ENCODE measurements around the gene ENTPD7. TPM values are rescaled to one million over a fixed set of nuclear protein-coding genes. Genes with fewer than 3 reads are reported as not detected.
"Not testable (repeated sequence)": the region's sequence is repeated elsewhere in the genome, so short reads cannot be mapped to it uniquely, and the experiment has no call there.

Gene ENTPD7
- total and polyA plus RNA-seq, 7 donors: 0.35 to 3.3 (median 1.2) TPM

DNA sequence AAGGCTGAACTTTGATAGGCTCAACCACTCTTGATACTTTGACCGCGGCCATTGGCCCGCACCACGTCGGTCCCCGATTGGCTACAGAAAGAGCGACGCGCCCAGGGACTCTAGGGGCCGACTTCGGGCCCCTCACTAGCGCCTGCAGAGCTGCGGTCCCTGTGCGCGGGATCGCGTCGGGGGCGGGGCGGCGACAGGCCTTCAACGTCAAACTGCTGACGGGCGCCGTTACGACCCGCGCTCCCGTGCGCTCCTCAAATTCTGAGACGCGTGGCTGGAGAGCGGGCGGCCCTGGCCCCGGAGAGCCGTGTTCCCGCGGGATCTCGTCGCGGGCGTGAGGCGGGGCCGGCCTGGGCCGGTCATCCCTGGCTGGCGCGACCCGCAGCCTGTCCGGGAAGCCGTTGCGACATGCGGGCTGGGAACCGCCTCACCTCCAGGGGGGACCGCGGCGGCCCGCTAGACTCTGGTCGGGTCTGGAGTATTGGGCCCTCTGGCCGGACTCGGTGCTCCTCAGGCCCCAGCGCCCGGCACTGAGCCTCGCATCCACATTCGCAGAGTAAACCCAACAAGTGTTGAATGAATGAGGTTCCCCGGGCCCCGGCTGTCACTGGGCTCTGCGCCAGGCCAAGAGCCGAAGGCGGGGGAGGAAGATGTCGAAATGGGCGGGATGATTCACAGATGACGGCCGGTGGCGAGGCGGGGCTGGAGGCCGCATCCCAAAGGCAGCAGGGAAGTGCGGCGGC lies 38.4 kb upstream of the ENTPD7 start:
- intact Hi-C loops (cut with DNase I): loop anchor here (1.0 to 5.0 kb wide), 2 partner anchors 36 to 111 kb away; partner anchors contain the start of genes ENTPD7 (in 2 of the 2), COX15 (in 1 of the 2) and CUTC (in 1 of the 2)
- ATAC-seq (peak; percentile 90 to 91 (median 90)), DNase-seq (peak; percentile 95 to 97)
- H3K9me3 ChIP-seq: no peaks in the 10 kb centered on the region
- H3K27ac ChIP-seq: peak overlapping the region; percentile 92
- peak overlapping the region; percentile 83 for H3K4me3 ChIP-seq
- peaks cover 0 to 6% of the 10 kb centered on the region in 2 donors for H3K36me3 ChIP-seq (ENCODE audit: insufficient read depth in 1 of 2, low read depth in 1 of 2)
- H3K4me1 ChIP-seq: peaks cover 31% of the 10 kb centered on the region
- H3K27me3 ChIP-seq (ENCODE audit: insufficient read depth in 3 of 3, low read length in 2 of 3): no peaks in the 10 kb centered on the region
- WGBS, 3 donors: 0% methylated on average over 72 to 78 of the region's 78 CpGs
- TF ChIP-seq, protein P1, sequence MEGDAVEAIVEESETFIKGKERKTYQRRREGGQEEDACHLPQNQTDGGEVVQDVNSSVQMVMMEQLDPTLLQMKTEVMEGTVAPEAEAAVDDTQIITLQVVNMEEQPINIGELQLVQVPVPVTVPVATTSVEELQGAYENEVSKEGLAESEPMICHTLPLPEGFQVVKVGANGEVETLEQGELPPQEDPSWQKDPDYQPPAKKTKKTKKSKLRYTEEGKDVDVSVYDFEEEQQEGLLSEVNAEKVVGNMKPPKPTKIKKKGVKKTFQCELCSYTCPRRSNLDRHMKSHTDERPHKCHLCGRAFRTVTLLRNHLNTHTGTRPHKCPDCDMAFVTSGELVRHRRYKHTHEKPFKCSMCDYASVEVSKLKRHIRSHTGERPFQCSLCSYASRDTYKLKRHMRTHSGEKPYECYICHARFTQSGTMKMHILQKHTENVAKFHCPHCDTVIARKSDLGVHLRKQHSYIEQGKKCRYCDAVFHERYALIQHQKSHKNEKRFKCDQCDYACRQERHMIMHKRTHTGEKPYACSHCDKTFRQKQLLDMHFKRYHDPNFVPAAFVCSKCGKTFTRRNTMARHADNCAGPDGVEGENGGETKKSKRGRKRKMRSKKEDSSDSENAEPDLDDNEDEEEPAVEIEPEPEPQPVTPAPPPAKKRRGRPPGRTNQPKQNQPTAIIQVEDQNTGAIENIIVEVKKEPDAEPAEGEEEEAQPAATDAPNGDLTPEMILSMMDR (IDR thresholded peaks at IDR 0.05): peak; percentile 5

DNA sequence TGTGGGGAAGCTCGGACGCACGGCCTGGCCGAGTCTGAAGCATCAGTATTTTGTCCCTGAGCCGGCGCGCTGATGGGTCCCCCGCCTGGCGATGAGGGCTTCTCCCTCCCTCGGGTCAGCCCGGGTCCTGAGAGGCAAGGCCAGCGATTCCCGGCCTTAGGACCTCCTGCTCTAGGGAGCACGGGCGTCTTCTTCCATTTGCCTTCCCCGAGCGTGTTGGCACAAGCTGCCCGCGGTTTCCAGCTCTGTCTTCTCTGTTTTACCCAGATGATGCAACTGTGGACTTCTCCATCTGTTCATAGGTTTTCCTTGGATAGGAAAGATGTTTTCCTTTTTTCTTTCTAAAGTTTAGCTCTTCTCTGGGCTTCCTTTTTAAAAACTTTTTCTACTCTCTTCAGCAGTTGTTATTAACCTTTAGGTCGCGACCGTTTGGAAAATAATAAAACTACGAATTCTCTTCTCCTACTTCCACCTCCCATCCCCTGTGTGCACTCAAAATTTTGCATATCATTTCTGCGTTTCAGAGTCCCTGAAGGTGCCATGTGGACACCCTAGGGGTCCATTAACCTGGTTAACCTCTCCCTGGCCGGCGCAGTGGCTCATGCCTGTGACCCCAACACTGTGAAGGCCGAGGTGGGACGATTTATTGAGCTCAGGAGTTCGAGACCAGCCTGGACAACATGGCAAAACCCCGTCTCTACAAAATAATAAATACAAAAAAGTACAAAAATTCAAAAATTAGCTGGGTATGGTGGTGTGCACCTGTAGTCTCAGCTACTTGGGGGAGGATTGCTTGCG lies 37.7 kb upstream of the ENTPD7 start:
- Histone ChIP-seq H3K9me3 (no peaks in the 10 kb centered on the region), H3K27ac (peak overlapping the region; percentile 92), H3K27me3 (ENCODE audit: insufficient read depth in 3 of 3, low read length in 2 of 3) (no peaks in the 10 kb centered on the region), H3K36me3 (ENCODE audit: insufficient read depth in 1 of 2, low read depth in 1 of 2) (peaks cover 0 to under 1% of the 10 kb centered on the region in 2 donors), H3K4me1 (peaks cover 28% of the 10 kb centered on the region), H3K4me3 (peak overlapping the region; percentile 83)
- intact Hi-C loops (cut with DNase I): loop anchor here (1.0 to 5.0 kb wide), 2 partner anchors 36 to 111 kb away; partner anchors contain the start of genes ENTPD7 (in 2 of the 2), COX15 (in 1 of the 2) and CUTC (in 1 of the 2)
- ATAC-seq: peak; percentile 26 to 38 (median 30)
- TF ChIP-seq, protein P1 (IDR thresholded peaks at IDR 0.05): no peak
- 13 to 16% (median 14%) methylated on average over 28 to 31 of the region's 31 CpGs for WGBS, 3 donors
- DNase-seq: no peak

DNA sequence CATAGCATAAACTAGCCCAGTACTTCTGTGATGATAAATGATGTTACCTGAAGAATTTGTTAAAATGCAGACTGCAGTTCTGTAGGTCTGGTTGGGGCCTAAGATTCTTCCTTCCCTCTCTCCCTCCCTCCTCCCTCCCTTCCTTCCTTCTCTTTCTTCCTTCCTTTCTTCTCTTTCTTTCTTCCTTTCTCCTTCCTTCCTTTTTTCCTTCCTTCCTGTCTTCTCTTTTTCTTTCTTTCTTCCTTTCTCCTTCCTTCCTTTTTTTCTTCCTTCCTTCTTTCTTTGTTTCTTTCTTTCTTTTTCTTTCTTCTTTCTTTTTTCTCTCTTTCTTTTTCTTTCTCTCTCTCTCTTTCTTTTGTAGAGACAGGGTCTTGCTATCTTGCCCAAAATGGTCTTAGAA lies 35.4 kb upstream of the ENTPD7 start:
- Histone ChIP-seq H3K4me1 (peaks cover 6% of the 10 kb centered on the region), H3K27ac (no peak overlapping the region), H3K9me3 (no peaks in the 10 kb centered on the region), H3K36me3 (ENCODE audit: insufficient read depth in 1 of 2, low read depth in 1 of 2) (no peaks in the 10 kb centered on the region), H3K27me3 (ENCODE audit: insufficient read depth in 3 of 3, low read length in 2 of 3) (no peaks in the 10 kb centered on the region), H3K4me3 (no peak overlapping the region)
- intact Hi-C loops (cut with DNase I): loop anchor here (5.0 kb wide), 1 partner anchor 33 kb away; the partner anchor contains the start of gene ENTPD7 (in 2 of the 2)
- DNase-seq (no peak), ATAC-seq (no peak)
- TF ChIP-seq, protein P1 (IDR thresholded peaks at IDR 0.05): no peak

DNA sequence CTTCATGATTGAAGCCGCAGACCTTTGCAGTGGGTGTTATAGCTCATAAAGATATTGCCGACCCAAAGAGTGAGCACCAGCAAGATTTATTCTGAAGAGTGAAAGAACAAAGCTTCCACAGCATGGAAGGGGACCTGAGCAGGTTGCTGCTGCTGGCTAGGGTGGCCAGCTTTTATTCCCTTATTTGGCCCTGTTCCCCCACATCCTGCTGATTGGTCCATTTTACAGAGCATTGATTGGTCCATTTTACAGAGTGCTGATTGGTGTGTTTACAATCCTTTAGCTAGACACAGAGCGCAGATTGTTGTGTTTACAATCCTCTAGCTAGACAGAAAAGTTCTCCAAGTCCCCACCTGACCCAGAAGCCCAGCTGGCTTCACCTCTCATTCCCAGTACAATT lies 34.2 kb upstream of the ENTPD7 start:
- H3K36me3 ChIP-seq (ENCODE audit: insufficient read depth in 1 of 2, low read depth in 1 of 2); H3K27ac ChIP-seq; H3K4me3 ChIP-seq; H3K27me3 ChIP-seq (ENCODE audit: insufficient read depth in 3 of 3, low read length in 2 of 3); DNase-seq; intact Hi-C loops (cut with DNase I); H3K9me3 ChIP-seq; H3K4me1 ChIP-seq; ATAC-seq: not testable (repeated sequence)
- WGBS, 3 donors: 56 to 92% (median 65%) methylated on average over 3 of the region's 3 CpGs

All from psoas muscle (tissue), 8 donors.